Activated CD4-positive, alpha-beta memory T cell treated with anti-CD3 and anti-CD28 coated beads for 36 hours (primary cell): ENCODE results near the gene ZKSCAN2. TPM values are rescaled to one million over a fixed set of nuclear protein-coding genes. Genes with fewer than 3 reads are reported as not detected.

ENCODE experiments used
- CTCF ChIA-PET: fragments of 350-600 bp; sonication (Branson Sonifier 250); formaldehyde crosslinking; loops from one replicate; lab custom pipeline; 2021; ENCODE audit warnings: antibody characterized with exemption, inconsistent platforms; lab: Charles Lee
- POLR2A ChIA-PET: fragments of 350-600 bp; sonication (Branson Sonifier 250); formaldehyde crosslinking; loops from one replicate; lab custom pipeline; 2021; ENCODE audit warnings: antibody characterized with exemption; lab: Charles Lee
- DNase-seq: peaks from one replicate; pipeline ENCODE4 v3.0.0-alpha.2; 2020
- H3K27ac Mint-ChIP-seq: one replicate; pipeline ENCODE4 v1.8.0; 2021; ENCODE audit warnings: mixed read lengths
- H3K27me3 Mint-ChIP-seq: one replicate; pipeline ENCODE4 v1.8.0; 2021; ENCODE audit warnings: mixed read lengths
- H3K36me3 Mint-ChIP-seq: one replicate; pipeline ENCODE4 v1.8.0; 2021; ENCODE audit warnings: mixed read lengths
- H3K4me1 Mint-ChIP-seq: one replicate; pipeline ENCODE4 v1.8.0; 2021; ENCODE audit warnings: low read depth, mixed read lengths
- H3K4me3 Mint-ChIP-seq: one replicate; pipeline ENCODE4 v1.8.0; 2021; ENCODE audit warnings: mild to moderate bottlenecking, mixed read lengths
- H3K9me3 Mint-ChIP-seq: one replicate; pipeline ENCODE4 v1.8.0; 2021; ENCODE audit warnings: mixed read lengths
- intact Hi-C: fragments of 100-400 bp; cut with micrococcal nuclease; formaldehyde crosslinking; loops from one replicate; pipeline ENCODE4 v1.15.1; 2023
- total RNA-seq, 2 experiments: library from RNA; stranded (reverse); gene quantifications; one replicate each; pipeline ENCODE4 v1.2.3, GENCODE V29; 2021

The ZKSCAN2 gene
- total RNA-seq, 2 experiments from 2014 or later = 4.6 to 5.1 TPM

DNA sequence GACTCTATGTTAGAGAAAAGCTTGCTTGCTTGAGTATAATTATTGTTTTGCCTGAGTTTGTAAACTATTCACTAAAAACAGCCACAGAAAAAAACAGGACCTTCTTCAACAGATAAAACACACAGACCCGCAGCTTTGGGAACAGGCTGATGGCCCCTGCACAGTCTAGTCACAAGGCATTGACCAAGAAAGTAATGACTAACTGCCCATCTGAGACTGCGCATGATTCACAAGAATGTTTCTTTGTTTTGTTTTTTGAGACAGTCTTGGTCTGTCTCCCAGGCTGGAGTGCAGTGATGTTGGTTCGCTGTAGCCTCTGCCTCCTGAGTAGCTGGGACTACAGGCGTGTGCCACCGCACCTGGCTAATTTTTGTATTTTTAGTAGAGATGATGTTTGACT lies 2.8 kb upstream of the ZKSCAN2 start:
- ChIA-PET POLR2A (no interaction called here), CTCF (interaction anchor here (1.3 to 1.5 kb wide), 2 partner anchors 9 to 35 kb away, joined by 5 read pairs; no protein-coding TSS in a partner anchor)
- Mint-ChIP-seq H3K4me3 (no peak overlapping the region), H3K9me3 (no peaks in the 10 kb centered on the region), H3K4me1 (peaks cover 41% of the 10 kb centered on the region), H3K27ac (no peak overlapping the region), H3K36me3 (peaks cover 30% of the 10 kb centered on the region), H3K27me3 (no peaks in the 10 kb centered on the region)
- intact Hi-C loops = no loop called here
- no peak for DNase-seq

DNA sequence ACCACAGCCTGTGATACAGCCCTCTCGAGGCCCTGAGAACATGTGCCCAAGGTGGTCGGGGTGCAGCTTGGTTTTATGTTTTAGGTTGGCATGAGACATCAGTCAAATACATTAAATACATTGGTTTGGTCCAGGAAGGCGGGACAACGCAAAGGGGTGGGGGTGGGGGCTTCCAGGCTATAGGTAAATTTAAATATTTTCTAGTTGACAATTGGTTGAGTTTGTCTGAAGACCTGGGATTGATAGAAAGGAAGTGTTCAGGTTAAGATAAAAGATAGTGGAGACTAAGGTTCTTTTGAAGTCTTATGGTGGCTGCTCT lies 1.2 kb upstream of the ZKSCAN2 start:
- intact Hi-C loops = loop anchor here (5.0 to 10.0 kb wide), 3 partner anchors 194 to 722 kb away; partner anchors contain the start of genes RBBP6 and TNRC6A
- DNase-seq = peak; percentile 32
- Mint-ChIP-seq H3K9me3 (no peaks in the 10 kb centered on the region), H3K36me3 (peaks cover 29% of the 10 kb centered on the region), H3K27ac (peak overlapping the region; percentile 91), H3K4me3 (peak overlapping the region; percentile 95), H3K4me1 (peaks cover 48% of the 10 kb centered on the region), H3K27me3 (no peaks in the 10 kb centered on the region)
- CTCF ChIA-PET = interaction anchor here (0.7 to 1.1 kb wide), 3 partner anchors 18 to 33 kb away, joined by 3 to 4 read pairs (median 3); no protein-coding TSS in a partner anchor
- POLR2A ChIA-PET = interaction anchor here (0.7 to 1.0 kb wide), 2 partner anchors 8 to 135 kb away, joined by 3 to 5 read pairs; no protein-coding TSS in a partner anchor

DNA sequence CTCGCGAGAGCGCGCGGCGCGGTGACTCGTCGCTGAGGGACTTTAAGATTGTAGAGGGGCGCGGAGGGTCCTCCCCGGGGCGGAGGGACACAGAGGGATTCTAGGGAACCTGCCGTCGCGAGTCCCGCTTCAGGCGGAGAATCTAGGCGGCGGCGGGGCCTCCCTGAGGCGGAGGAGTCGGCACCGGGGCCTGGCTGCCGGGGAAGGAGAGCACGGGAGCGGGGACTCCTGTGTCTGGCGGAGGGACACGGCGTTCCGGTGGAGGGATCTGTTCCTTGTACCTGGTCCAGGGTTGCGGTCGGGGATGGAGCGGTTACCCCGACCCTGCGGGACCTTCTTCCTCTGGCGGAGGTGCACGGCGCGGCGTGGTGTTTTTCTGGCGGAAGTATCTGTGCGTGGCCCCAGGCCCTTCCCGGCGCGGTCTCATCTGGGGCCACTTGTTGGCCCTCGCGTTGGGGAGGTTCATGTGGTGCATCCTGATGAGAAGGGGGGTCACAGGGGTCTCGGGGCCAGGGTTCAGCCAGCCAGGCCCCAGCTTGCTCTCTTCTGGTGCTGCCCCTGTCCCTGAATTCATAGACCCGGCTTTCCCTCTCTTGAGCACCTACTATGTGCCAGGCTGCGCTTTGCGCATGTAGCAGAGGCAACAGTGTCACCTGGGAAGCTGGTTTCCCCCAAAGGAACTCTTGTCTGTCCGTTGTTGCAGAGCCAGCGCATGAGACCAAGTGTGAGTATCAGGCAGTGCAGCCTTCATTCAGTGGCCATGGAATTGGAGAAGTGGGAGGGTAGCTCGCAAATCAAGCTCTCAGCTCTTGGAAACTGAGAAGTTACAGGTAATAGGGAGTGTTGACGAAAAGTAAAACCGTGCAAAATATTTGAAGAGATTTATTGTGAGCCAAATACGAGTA lies 563 bp upstream of the ZKSCAN2 start:
- Mint-ChIP-seq H3K4me3 (peak overlapping the region; percentile 95), H3K27ac (peak overlapping the region; percentile 91), H3K27me3 (no peaks in the 10 kb centered on the region), H3K9me3 (no peaks in the 10 kb centered on the region), H3K4me1 (peaks cover 52% of the 10 kb centered on the region), H3K36me3 (peaks cover 27% of the 10 kb centered on the region)
- intact Hi-C loops = loop anchor here (5.0 to 10.0 kb wide), 3 partner anchors 193 to 721 kb away; partner anchors contain the start of genes RBBP6 and TNRC6A
- ChIA-PET POLR2A (interaction anchor here (0.7 to 1.0 kb wide), 2 partner anchors 9 to 135 kb away, joined by 3 to 5 read pairs; no protein-coding TSS in a partner anchor), CTCF (interaction anchor here (0.7 to 1.1 kb wide), 2 partner anchors 20 to 33 kb away, joined by 3 read pairs; no protein-coding TSS in a partner anchor)
- peak; percentile 89 for DNase-seq

DNA sequence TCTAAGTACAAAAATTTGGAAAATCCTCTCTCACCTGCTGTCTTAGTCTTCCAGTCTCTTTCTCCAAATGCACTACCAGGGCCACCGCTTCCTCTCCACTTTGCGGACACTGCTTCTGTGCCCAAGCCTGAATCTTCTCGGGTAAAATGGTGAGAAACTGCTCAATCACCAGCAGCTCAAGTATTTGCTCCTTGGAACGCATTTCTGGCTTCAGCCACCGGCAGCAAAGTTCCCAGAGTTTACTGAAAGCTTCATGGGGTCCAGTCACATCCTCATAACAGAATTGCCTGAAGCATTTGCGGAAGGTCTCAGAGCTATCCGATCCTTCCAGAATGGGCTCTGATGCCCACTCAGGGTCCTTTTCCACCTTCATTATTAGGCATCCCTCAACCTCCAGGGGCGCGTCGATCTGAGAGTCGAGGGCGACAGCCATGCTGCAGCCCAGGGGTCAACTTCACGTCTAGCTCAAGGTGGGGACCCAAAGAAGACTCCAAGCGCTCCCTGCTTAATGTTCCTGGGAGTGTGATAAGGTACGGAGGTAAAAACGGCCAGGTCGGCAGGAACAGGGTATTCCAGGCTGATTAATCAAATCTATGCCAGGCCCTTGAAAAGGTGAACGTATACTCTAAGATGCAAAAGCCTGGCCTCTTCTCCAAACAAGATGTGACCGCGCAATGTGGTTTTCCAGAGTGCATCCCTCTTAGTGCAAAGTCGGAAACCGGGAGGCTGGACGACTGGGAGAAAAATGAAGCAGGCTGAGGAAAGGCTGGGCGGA lies 763 bp downstream of the ZKSCAN2 start:
- DNase-seq = peak; percentile 18
- Mint-ChIP-seq H3K4me1 (peaks cover 54% of the 10 kb centered on the region), H3K27me3 (no peaks in the 10 kb centered on the region), H3K4me3 (peak overlapping the region; percentile 95), H3K9me3 (no peaks in the 10 kb centered on the region), H3K36me3 (peaks cover 23% of the 10 kb centered on the region), H3K27ac (peak overlapping the region; percentile 91)
- ChIA-PET POLR2A (no interaction called here), CTCF (interaction anchor here (0.9 to 1.0 kb wide), 2 partner anchors 9 to 201 kb away, joined by 3 read pairs; no protein-coding TSS in a partner anchor)
- intact Hi-C loops = loop anchor here (5.0 to 10.0 kb wide), 3 partner anchors 192 to 720 kb away; partner anchors contain the start of genes RBBP6 and TNRC6A

DNA sequence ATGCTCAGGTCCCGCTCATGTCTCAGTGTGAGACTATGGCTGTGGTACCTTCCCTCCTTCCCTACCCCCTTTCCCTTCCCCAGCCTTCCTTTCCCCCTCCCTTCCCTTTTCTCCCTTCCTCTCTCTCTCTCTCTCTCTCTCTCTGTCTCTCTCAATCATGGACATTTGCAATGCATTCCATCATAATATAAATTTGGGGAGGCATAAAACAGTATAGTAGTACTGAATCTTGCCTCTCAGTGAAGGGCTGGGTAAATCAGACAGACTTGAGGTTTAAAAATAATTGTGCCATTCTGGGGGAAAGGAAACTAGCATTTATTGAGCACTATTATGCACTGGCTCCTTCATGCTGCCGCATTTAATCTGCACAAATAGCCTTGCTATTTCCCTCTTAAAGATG lies 4.3 kb downstream of the ZKSCAN2 start:
- ChIA-PET CTCF (interaction anchor here (1.1 kb wide), 1 partner anchor 21 kb away, joined by 4 read pairs; no protein-coding TSS in a partner anchor), POLR2A (no interaction called here)
- Mint-ChIP-seq H3K27me3 (no peaks in the 10 kb centered on the region), H3K4me3 (no peak overlapping the region), H3K9me3 (no peaks in the 10 kb centered on the region), H3K4me1 (peaks cover 27% of the 10 kb centered on the region), H3K36me3 (peaks cover 19% of the 10 kb centered on the region), H3K27ac (no peak overlapping the region)
- DNase-seq = no peak
- intact Hi-C loops = loop anchor here (10.0 kb wide), 2 partner anchors 189 to 529 kb away; partner anchors contain the start of gene TNRC6A

DNA sequence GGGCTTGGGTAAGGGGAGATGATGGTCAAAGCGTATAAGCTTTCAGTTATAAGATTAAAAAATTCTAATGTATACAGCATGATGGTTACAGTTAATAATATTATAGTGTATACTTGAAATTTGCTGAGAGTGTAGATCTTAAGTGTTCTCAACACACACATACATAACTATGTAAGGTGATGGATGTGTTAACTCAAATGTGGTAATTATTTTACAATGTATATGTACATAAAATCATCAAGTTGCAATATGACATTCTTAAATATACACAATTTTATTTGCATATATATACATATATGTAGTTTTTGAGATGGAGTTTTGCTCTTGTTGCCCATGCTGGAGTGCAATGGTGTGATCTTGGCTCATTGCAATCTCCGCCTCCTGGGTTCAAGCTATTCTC lies 7.2 kb downstream of the ZKSCAN2 start:
- H3K4me3 Mint-ChIP-seq = no peak overlapping the region
- no peak for DNase-seq
- ChIA-PET CTCF (interaction anchor here (1.0 kb wide), 1 partner anchor 25 kb away, joined by 4 read pairs; no protein-coding TSS in a partner anchor), POLR2A (no interaction called here)
- peaks cover 15% of the 10 kb centered on the region for H3K4me1 Mint-ChIP-seq
- peaks cover 32% of the 10 kb centered on the region for H3K36me3 Mint-ChIP-seq
- peaks cover 5% of the 10 kb centered on the region for H3K9me3 Mint-ChIP-seq
- H3K27me3 Mint-ChIP-seq = no peaks in the 10 kb centered on the region
- intact Hi-C loops = loop anchor here (10.0 kb wide), 2 partner anchors 186 to 526 kb away; partner anchors contain the start of gene TNRC6A
- no peak overlapping the region for H3K27ac Mint-ChIP-seq

DNA sequence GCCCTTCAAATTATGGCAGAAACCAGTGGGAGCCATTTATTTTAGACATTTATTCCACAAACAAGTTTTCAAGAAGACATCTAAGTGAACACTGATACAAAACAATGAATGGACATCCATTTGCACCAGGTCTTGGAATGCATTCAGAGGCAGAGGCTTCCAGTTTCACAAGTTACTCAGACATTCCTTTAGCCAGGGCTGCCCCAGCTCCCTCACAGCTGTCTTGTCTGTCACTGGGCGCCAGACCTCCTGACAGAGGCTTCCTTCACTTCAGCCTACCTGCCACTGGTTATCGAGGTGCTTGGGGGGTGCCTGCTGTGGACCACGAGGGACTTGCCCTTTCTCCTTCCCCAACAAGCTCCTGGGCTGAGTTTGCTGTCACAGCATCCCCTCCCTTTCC lies 21.7 kb downstream of the ZKSCAN2 start:
- H3K9me3 Mint-ChIP-seq = no peaks in the 10 kb centered on the region
- CTCF ChIA-PET = interaction anchor here (3.9 kb wide), 1 partner anchor 10 kb away, joined by 11 read pairs; no protein-coding TSS in a partner anchor
- intact Hi-C loops = loop anchor here (10.0 kb wide), 1 partner anchor 329 kb away; no protein-coding TSS in a partner anchor

DNA sequence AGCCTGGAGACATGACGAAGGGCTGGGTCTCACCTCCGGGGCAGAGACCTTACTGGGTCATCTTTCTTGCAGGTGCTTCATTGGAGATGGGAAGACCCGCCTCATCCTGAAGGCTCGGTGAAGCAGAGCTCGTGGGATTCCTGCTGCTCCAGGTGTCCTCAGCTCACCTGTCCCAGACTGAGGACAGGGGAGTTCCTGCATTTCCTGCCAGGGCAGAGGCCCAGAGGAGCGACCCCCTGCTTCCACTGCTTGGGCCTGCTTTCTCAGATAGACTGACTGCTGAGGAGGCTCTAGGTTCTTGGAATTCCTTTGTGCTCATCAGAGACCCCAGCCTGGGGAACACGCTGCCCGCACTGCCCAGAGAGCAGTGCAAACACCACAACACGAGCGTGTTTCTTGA lies 29.3 kb downstream of the ZKSCAN2 start:
- DNase-seq = no peak
- Mint-ChIP-seq H3K36me3 (no peaks in the 10 kb centered on the region), H3K27me3 (no peaks in the 10 kb centered on the region), H3K27ac (no peak overlapping the region), H3K4me1 (no peaks in the 10 kb centered on the region), H3K9me3 (no peaks in the 10 kb centered on the region), H3K4me3 (no peak overlapping the region)
- CTCF ChIA-PET = interaction anchor here (1.0 kb wide), 1 partner anchor 103 kb away, joined by 3 read pairs; no protein-coding TSS in a partner anchor
- POLR2A ChIA-PET = no interaction called here
- intact Hi-C loops = no loop called here

More for the DNA sequence above, 21.7 kb downstream of the ZKSCAN2 start:
- H3K36me3 Mint-ChIP-seq = peaks cover 4% of the 10 kb centered on the region
- no peak overlapping the region for H3K4me3 Mint-ChIP-seq
- H3K4me1 Mint-ChIP-seq = no peaks in the 10 kb centered on the region
- no peaks in the 10 kb centered on the region for H3K27me3 Mint-ChIP-seq
- no peak overlapping the region for H3K27ac Mint-ChIP-seq
- DNase-seq = no peak
- POLR2A ChIA-PET = no interaction called here

DNA sequence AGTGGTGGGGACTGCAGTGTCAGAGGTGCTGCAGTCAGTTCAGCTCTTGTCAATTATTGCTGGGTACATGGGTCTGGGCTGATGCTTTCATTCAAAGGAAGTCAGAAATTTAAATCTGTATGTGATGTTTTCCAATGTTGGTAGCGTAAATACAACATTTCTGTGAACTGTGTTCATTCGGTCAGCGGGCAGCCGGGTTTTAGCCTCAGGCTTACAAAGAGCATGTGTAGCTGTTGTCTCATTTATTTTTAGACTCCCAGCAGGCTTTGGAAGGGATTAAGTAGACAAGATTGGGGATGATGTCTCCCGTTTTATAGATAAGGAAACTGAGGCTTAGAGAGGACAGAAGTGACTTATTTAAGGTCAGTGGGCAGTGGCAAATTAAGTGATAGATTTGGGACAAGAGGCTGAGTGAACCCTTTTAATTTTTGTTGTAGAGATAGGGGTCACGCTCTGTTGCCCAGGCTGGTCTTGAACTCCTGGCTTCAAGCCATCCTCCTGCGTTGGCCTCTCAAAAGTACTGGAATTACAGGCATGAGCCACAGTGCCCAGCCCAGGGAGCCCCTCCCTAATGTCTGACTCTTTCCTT lies 32.8 kb downstream of the ZKSCAN2 start:
- Mint-ChIP-seq H3K4me1 (no peaks in the 10 kb centered on the region), H3K27me3 (no peaks in the 10 kb centered on the region), H3K4me3 (no peak overlapping the region), H3K27ac (no peak overlapping the region), H3K9me3 (no peaks in the 10 kb centered on the region), H3K36me3 (no peaks in the 10 kb centered on the region)
- POLR2A ChIA-PET = interaction anchor here (1.1 to 1.2 kb wide), 2 partner anchors 98 to 373 kb away, joined by 3 read pairs; no protein-coding TSS in a partner anchor
- CTCF ChIA-PET = interaction anchor here (0.6 to 5.4 kb wide), 38 partner anchors 9 to 1886 kb away, joined by 3 to 74 read pairs (median 5); partner anchors contain the start of genes AQP8, ARHGAP17 and LCMT1
- intact Hi-C loops = loop anchor here (1.0 kb wide), 2 partner anchors 99 to 170 kb away; no protein-coding TSS in a partner anchor
- DNase-seq = no peak

DNA sequence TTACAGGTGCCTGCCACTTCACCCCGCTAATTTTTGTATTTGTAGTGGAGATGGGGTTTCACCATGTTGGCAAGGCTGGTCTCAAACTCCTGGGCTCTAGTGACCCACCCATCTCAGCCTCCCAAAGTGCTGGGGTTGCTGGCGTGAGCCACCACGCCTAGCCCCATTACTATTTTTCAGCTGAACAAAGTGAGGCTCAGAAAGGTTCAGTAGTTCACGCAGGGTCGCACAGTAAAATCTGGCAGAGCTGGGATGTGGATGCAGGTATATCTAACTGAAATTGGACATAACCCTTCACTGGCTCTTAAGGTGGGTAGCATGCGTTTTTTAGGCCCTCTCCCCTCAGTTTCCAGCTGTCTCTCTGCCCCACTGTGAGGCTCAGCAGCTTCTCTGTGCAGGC lies 33.7 kb downstream of the ZKSCAN2 start:
- DNase-seq = no peak
- POLR2A ChIA-PET = no interaction called here
- Mint-ChIP-seq H3K27ac (no peak overlapping the region), H3K9me3 (no peaks in the 10 kb centered on the region), H3K27me3 (no peaks in the 10 kb centered on the region), H3K4me1 (no peaks in the 10 kb centered on the region), H3K4me3 (no peak overlapping the region), H3K36me3 (no peaks in the 10 kb centered on the region)
- CTCF ChIA-PET = interaction anchor here (1.3 to 5.4 kb wide), 7 partner anchors 8 to 175 kb away, joined by 3 to 74 read pairs (median 15); partner anchors contain the start of genes AQP8 and LCMT1
- intact Hi-C loops = no loop called here

DNA sequence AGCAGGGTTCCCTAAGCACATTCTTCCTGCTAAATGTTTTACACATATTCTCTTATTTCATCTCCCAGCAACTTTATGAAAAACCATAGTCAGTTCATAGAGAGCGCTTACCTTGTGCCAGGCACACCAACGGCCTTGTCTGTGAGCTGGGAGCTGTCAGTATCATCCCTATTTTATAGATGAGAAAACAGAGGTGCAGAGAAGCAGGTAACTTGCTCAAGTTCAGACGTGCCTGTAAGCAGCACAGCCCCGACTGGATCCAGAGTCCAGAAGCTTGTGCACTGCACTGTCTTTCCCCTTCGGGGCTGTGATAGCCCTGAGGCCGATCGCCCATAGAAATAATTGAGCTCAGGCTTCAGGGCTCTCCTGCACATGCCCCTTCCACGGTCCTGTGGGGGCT lies 34.7 kb downstream of the ZKSCAN2 start:
- Mint-ChIP-seq H3K4me1 (no peaks in the 10 kb centered on the region), H3K4me3 (no peak overlapping the region), H3K27ac (no peak overlapping the region), H3K9me3 (no peaks in the 10 kb centered on the region), H3K36me3 (no peaks in the 10 kb centered on the region), H3K27me3 (no peaks in the 10 kb centered on the region)
- CTCF ChIA-PET = interaction anchor here (0.6 to 5.4 kb wide), 6 partner anchors 11 to 293 kb away, joined by 3 to 74 read pairs (median 6); no protein-coding TSS in a partner anchor
- no peak for DNase-seq
- intact Hi-C loops = no loop called here
- POLR2A ChIA-PET = no interaction called here
